HepG2 (cell line): Measurements from ENCODE around the gene TUBB2B. TPM values are rescaled to one million over a fixed set of nuclear protein-coding genes. Genes with fewer than 3 reads are reported as not detected.

Experiments used
- ATAC-seq: fragments of 200-7000 bp; cut with Tn5 transposase; 3 replicates; pipeline ENCODE4 v1.9.1; 2020; ENCODE audit warnings: mild to moderate bottlenecking, moderate library complexity
- BruUV-seq: library from RNA; stranded (reverse); fragments of 400-500 nt; replicated peaks from 2 replicates; lab custom pipeline; 2021; lab: Mats Ljungman, UMichigan
- CTCF ChIA-PET: fragments of 300-600 bp; formaldehyde crosslinking; extraction: SDS; loops from one replicate; lab custom pipeline; 2021; ENCODE audit warnings: low total read pairs, inconsistent platforms, low intra/inter-chr PET ratio; lab: Yijun Ruan, JAX
- POLR2A ChIA-PET: fragments of 350-600 bp; sonication (Branson Sonifier 250); formaldehyde crosslinking; loops from one replicate; lab custom pipeline; 2020; ENCODE audit warnings: antibody characterized with exemption, inconsistent platforms; lab: Yijun Ruan, JAX
- DNase-seq: peaks from one replicate; pipeline ENCODE4 v3.0.0-alpha.2; 2015; ENCODE audit warnings: low spot score
- FAIRE-seq: peaks from 3 replicates; lab custom pipeline; 2011; peaks lifted over from hg19 to GRCh38; lab: Jason Lieb, UNC
- H2AFZ ChIP-seq: one replicate; pipeline ENCODE4 v1.6.1; 2011; ENCODE audit warnings: low read length, inconsistent platforms
- H3K27ac ChIP-seq: fragments of 300-600 bp; 3 replicates; pipeline ENCODE4 v1.8.0; 2011; ENCODE audit warnings: mixed run types, mild to moderate bottlenecking, mixed read lengths, low read length, inconsistent platforms; ENCODE audit not compliant: insufficient read depth; ENCODE audit errors: extremely low read length
- H3K27me3 ChIP-seq, 2 experiments: fragments of 200-600 bp in 1 of 2; 2 replicates in 1 of 2; 3 replicates in 1 of 2; pipeline versions ENCODE4 v1.6.0 to v1.8.0; 2011; ENCODE audit warnings: low read length in 2 of 2, mild to moderate bottlenecking in 2 of 2, moderate library complexity in 2 of 2, inconsistent platforms in 1 of 2; ENCODE audit not compliant: insufficient read depth in 2 of 2, control insufficient read depth in 1 of 2
- H3K36me3 ChIP-seq, 2 experiments: fragments of 200-600 bp in 1 of 2; replicated peaks in 1 of 2; 2 replicates in 1 of 2; 3 replicates in 1 of 2; pipeline versions ENCODE4 v1.5.1 to v1.8.0; 2011; ENCODE audit warnings: low read length in 2 of 2, inconsistent platforms in 1 of 2; ENCODE audit not compliant: insufficient read depth in 2 of 2, control insufficient read depth in 1 of 2
- H3K4me1 ChIP-seq: 2 replicates; pipeline ENCODE4 v1.5.1; 2012; ENCODE audit warnings: low read length, inconsistent platforms; ENCODE audit not compliant: insufficient read depth
- H3K4me2 ChIP-seq: 2 replicates; pipeline ENCODE4 v1.6.0; 2011; ENCODE audit warnings: low read depth, low read length, inconsistent platforms
- H3K4me3 ChIP-seq, 3 experiments: fragments of 200-600 bp in 1 of 3; sonication (generic), shearing (Covaris generic) in 1 of 3; replicated peaks in 1 of 3; 2 replicates each; pipeline ENCODE4 v1.5.1; 2011 to 2016; ENCODE audit warnings: low read length in 3 of 3, inconsistent platforms in 2 of 3, low read depth in 2 of 3, mild to moderate bottlenecking in 2 of 3, control low read depth in 1 of 3, mixed read lengths in 1 of 3; ENCODE audit not compliant: insufficient read depth in 1 of 3
- H3K79me2 ChIP-seq: one replicate; pipeline ENCODE4 v1.6.1; 2011; ENCODE audit warnings: low read length, inconsistent platforms; ENCODE audit not compliant: insufficient read depth
- H3K9ac ChIP-seq: 2 replicates; pipeline ENCODE4 v1.6.0; 2011; ENCODE audit warnings: mild to moderate bottlenecking, low read depth, low read length, inconsistent platforms; ENCODE audit not compliant: insufficient read depth
- H3K9me3 ChIP-seq: 2 replicates; pipeline ENCODE4 v1.5.1; 2012; ENCODE audit warnings: mild to moderate bottlenecking, low read length
- H4K20me1 ChIP-seq: 2 replicates; pipeline ENCODE4 v1.6.0; 2011; ENCODE audit warnings: inconsistent platforms, mild to moderate bottlenecking, low read length, moderate library complexity; ENCODE audit not compliant: insufficient read depth
- ATF7-NPFF ChIP-seq: sonication (generic); formaldehyde crosslinking; IDR thresholded peaks from 2 replicates; pipeline ENCODE4 v1.8.1; 2023; ENCODE audit warnings: mild to moderate bottlenecking, low read depth, missing genetic modification reagents, moderate library complexity
- BHLHE40 ChIP-seq: IDR thresholded peaks from 2 replicates; pipeline ENCODE4 v1.6.1; 2011; ENCODE audit warnings: low read length, improper control_type of control experiment
- CENPBD1 ChIP-seq: sonication (generic); formaldehyde crosslinking; IDR thresholded peaks from 2 replicates; pipeline ENCODE4 v1.8.0; 2022; ENCODE audit warnings: missing genetic modification reagents, low read depth, mild to moderate bottlenecking, borderline replicate concordance
- ETS1 ChIP-seq: sonication (generic); formaldehyde crosslinking; IDR thresholded peaks from 2 replicates; pipeline ENCODE4 v1.4.0; 2020; ENCODE audit warnings: missing genetic modification reagents
- FOXP1 ChIP-seq, 2 experiments: fragments of 450-650 bp in 1 of 2; IDR thresholded peaks; 2 replicates each; pipeline ENCODE4 v1.6.1; 2017 to 2018; ENCODE audit warnings: antibody characterized with exemption in 1 of 2
- HNF4A ChIP-seq: sonication (generic); formaldehyde crosslinking; IDR thresholded peaks from 2 replicates; pipeline ENCODE4 v1.4.0; 2020; ENCODE audit warnings: missing genetic modification reagents
- HNRNPLL ChIP-seq: fragments of 200-400 bp; formaldehyde crosslinking; IDR thresholded peaks from 2 replicates; pipeline ENCODE4 v1.6.1; 2017; ENCODE audit warnings: mild to moderate bottlenecking, low read depth, low read length; ENCODE audit not compliant: poor library complexity, severe bottlenecking
- KDM3A ChIP-seq: IDR thresholded peaks from 2 replicates; pipeline ENCODE4 v1.6.1; 2018; ENCODE audit warnings: low read depth, missing compliant biosample characterization
- MAFG ChIP-seq: sonication (generic); formaldehyde crosslinking; IDR thresholded peaks from 2 replicates; pipeline ENCODE4 v1.5.1; 2020; ENCODE audit warnings: mild to moderate bottlenecking, missing genetic modification reagents
- PAF1 ChIP-seq: IDR thresholded peaks from 2 replicates; pipeline ENCODE4 v1.6.1; 2016; ENCODE audit warnings: missing genetic modification reagents, missing compliant biosample characterization
- RAD21 ChIP-seq: fragments of 450-650 bp; formaldehyde crosslinking; IDR thresholded peaks from 2 replicates; pipeline ENCODE4 v1.5.0; 2020; ENCODE audit warnings: mild to moderate bottlenecking
- RBM22 ChIP-seq: fragments of 200-400 bp; formaldehyde crosslinking; optimal IDR thresholded peaks from 2 replicates; pipeline ENCODE3; 2017; ENCODE audit warnings: mild to moderate bottlenecking, low read length, moderate library complexity
- TFDP2 ChIP-seq: sonication (generic); formaldehyde crosslinking; IDR thresholded peaks from 2 replicates; pipeline ENCODE4 v1.4.0; 2020; ENCODE audit warnings: missing genetic modification reagents
- ZFP91 ChIP-seq: sonication (generic); formaldehyde crosslinking; IDR thresholded peaks from 2 replicates; pipeline ENCODE4 v1.9.0; 2022; ENCODE audit warnings: missing genetic modification reagents, mild to moderate bottlenecking, borderline replicate concordance
- ZIK1 ChIP-seq: sonication (generic); formaldehyde crosslinking; IDR thresholded peaks from 2 replicates; pipeline ENCODE4 v1.5.0; 2020; ENCODE audit warnings: mild to moderate bottlenecking, low read depth, missing genetic modification reagents, borderline replicate concordance
- ZKSCAN8 ChIP-seq: IDR thresholded peaks from 2 replicates; pipeline ENCODE4 v1.6.1; 2016; ENCODE audit warnings: borderline replicate concordance, missing genetic modification reagents, missing compliant biosample characterization
- ZNF333 ChIP-seq: sonication (generic); formaldehyde crosslinking; IDR thresholded peaks from 2 replicates; pipeline ENCODE4 v1.4.0; 2020; ENCODE audit warnings: mild to moderate bottlenecking, missing genetic modification reagents, borderline replicate concordance
- ZNF616 ChIP-seq: sonication (generic); formaldehyde crosslinking; IDR thresholded peaks from 2 replicates; pipeline ENCODE4 v1.5.0; 2020; ENCODE audit warnings: low read depth, mild to moderate bottlenecking, missing genetic modification reagents
- ZNF619 ChIP-seq: sonication (generic); formaldehyde crosslinking; IDR thresholded peaks from 2 replicates; pipeline ENCODE4 v1.4.0; 2020; ENCODE audit warnings: mild to moderate bottlenecking, missing genetic modification reagents
- ZNF747 ChIP-seq: sonication (generic); formaldehyde crosslinking; IDR thresholded peaks from 2 replicates; pipeline ENCODE4 v1.8.1; 2023; ENCODE audit warnings: missing genetic modification reagents, mild to moderate bottlenecking, borderline replicate concordance
- ZNF816 ChIP-seq: sonication (generic); formaldehyde crosslinking; IDR thresholded peaks from 2 replicates; pipeline ENCODE4 v1.8.0; 2022; ENCODE audit warnings: missing genetic modification reagents, mild to moderate bottlenecking, borderline replicate concordance
- WGBS: methylation state at CpG from one replicate; pipeline ENCODE4 v1.1.6; 2017; ENCODE audit warnings: low lambda C conversion rate; 5-methylcytosine and 5-hydroxymethylcytosine counted together
- in situ Hi-C: cut with HindIII; loops from 2 replicates; pipeline ENCODE4 v1.10.0; 2017; ENCODE audit warnings: low pct_unique_long_range_greater_than_20kb; ENCODE audit not compliant: extremely low pct_ligation_motif_present
- intact Hi-C: fragments of 100-400 bp; cut with micrococcal nuclease; formaldehyde crosslinking; loops from one replicate; pipeline ENCODE4 v1.10.0; 2022; ENCODE audit not compliant: unreplicated experiment
- polyA plus RNA-seq, 8 experiments: library from polyadenylated mRNA; depleted of rRNA in 3 of 8; stranded (reverse) in 7 of 8; unstranded in 1 of 8; fragments of >200 nt; fragmentation: Illumina TruSeq in 4 of 8; extraction: Trizol in 4 of 8; gene quantifications; 2 replicates each; pipeline versions ENCODE4 v1.2.1 to v1.2.3, GENCODE V29; 2011 to 2016; ENCODE audit warnings: low read depth in 4 of 8, missing spikeins in 1 of 8, mixed read lengths in 1 of 8; ENCODE audit not compliant: insufficient read depth in 1 of 8
- total RNA-seq, 5 experiments: library from RNA; depleted of rRNA; stranded (reverse); fragments of >200 nt; fragmentation: Illumina TruSeq; extraction: Trizol; gene quantifications; 2 replicates each; pipeline ENCODE4 v1.2.3, GENCODE V29; 2016; ENCODE audit warnings: low read depth in 1 of 5

Gene TUBB2B
- total and polyA plus RNA-seq, 2 of the 13 experiments (the other 11 are each of a cell fraction or from before 2014, with no cell fraction given) = 10.3 to 23.6 TPM

- ChIA-PET POLR2A (no interaction called here), CTCF (no interaction called here)
- in situ Hi-C loops = loop anchor here (10.0 kb wide), 1 partner anchor 242 kb away; no protein-coding TSS in a partner anchor
- Histone ChIP-seq H3K36me3 (peaks cover 30 to 72% of the 10 kb centered on the region in 2 experiments), H3K79me2 (no peaks in the 10 kb centered on the region), H3K27ac (no peak overlapping the region), H2AFZ (no peak overlapping the region), H3K4me2 (no peak overlapping the region), H4K20me1 (peaks cover 7% of the 10 kb centered on the region; the same call in 1 of the 2 replicates), H3K9me3 (no peaks in the 10 kb centered on the region), H3K4me3 (no peak overlapping the region), H3K4me1 (no peaks in the 10 kb centered on the region), H3K27me3 (no peaks in the 10 kb centered on the region), H3K9ac (no peak overlapping the region)
- no peak for DNase-seq
- no TSS peak for BruUV-seq
- 96% methylated on average over 32 of the region's 32 CpGs for WGBS
- intact Hi-C loops = no loop called here
- FAIRE-seq = no peak
- ATAC-seq = no peak
- TF ChIP-seq TFDP2 (CRISPR knock-in tag) (no peak), HNF4A (no peak), PAF1 (CRISPR knock-in tag) (no peak), MAFG (CRISPR knock-in tag) (no peak), ZNF616 (CRISPR knock-in tag) (no peak), FOXP1 (IDR thresholded peaks at IDR 0.05) (no peak), FOXP1 (CRISPR knock-in tag; IDR thresholded peaks at IDR 0.05) (no peak), CENPBD1 (CRISPR knock-in tag) (no peak), ZFP91 (CRISPR knock-in tag) (no peak; the same call in 1 of the 2 replicates), BHLHE40 (no peak), HNRNPLL (peak; percentile 21), ZNF747 (CRISPR knock-in tag) (no peak), ZNF619 (no peak), ATF7-NPFF (CRISPR knock-in tag) (no peak), ETS1 (CRISPR knock-in tag) (no peak), ZKSCAN8 (no peak), ZNF333 (no peak), RBM22 (peak; percentile 83), RAD21 (CRISPR knock-in tag) (no peak), ZIK1 (no peak), KDM3A (CRISPR knock-in tag) (no peak), ZNF816 (no peak)
Observed at GRCh38 chr6:3272911-3273547, 45.6 kb upstream of the TUBB2B start.
